ENCODE results near the gene TPRG1L. TPM values are rescaled to one million over a fixed set of nuclear protein-coding genes. Genes with fewer than 3 reads are reported as not detected.

TPRG1L gene
- total RNA-seq, 1 experiment from 2014 or later = 22.5 TPM

DNA sequence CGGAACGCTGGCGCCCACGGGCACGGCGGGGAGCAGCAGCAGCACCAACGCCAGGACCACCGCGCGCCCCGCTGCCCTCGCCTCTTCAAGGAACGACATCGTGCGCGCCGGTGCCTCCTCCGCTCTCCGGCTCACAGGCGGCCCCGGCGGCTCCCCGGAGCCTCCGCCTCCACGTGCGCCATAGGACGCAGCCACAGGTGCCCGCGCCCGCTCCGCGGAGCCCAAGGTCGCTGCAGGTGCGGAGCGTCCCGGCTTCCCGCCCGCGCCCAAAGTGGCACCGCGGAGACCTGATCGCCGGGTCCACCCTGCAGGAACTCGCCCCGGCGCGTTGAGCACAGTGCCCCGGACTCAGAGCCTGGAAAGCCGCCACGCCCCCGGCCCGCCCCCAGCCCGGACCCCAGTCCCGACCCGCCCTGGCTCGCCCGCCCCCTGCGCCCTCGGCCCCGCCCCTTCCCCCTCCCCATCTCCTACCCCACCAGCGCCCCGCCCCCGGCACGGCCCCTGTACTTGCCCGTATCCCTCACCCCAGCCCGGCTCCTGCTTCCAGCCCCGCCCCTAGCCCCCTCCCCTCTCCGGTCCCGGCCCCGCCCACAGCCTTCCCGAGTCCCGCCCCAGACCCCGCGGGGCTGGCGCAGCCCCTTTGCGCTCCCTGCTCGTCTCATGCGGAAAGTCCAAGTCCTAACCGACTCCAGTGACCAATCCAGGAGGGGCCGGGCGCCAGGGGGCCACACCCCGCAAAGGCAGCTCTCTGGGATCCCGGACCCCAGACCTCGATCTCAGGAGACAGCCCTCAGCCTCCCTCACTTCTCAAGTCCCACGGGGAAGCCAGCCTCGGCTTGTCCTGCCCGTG, 13.4 kb upstream of the TPRG1L start, which contains the start of gene MEGF6:
TSS of gene MEGF6 (minus strand) at position 339 of the 850 bp plus-strand sequence. CDS start at position 99, 240 bp downstream.
- TF ChIP-seq CTCF (IDR thresholded peaks at IDR 0.05; ENCODE audit: unreplicated experiment) = no peak
- H3K27ac Mint-ChIP-seq (ENCODE audit: unreplicated experiment) = no peak within 1 kb of the TSS
- H3K4me1 Mint-ChIP-seq (ENCODE audit: low read depth, unreplicated experiment) = peaks cover 33% of the 10 kb centered on the region
- no peaks in the 10 kb centered on the region for H3K9me3 Mint-ChIP-seq (ENCODE audit: low read depth, unreplicated experiment)
- no TSS peak for BruUV-seq (replicated peaks)
- peak; percentile 89 for DNase-seq
- H3K4me3 Mint-ChIP-seq (ENCODE audit: low read depth, unreplicated experiment) = peak within 1 kb of the TSS; percentile 79
- CTCF ChIA-PET = no interaction called here
- H3K27me3 Mint-ChIP-seq (ENCODE audit: unreplicated experiment) = no peaks in the 10 kb centered on the region
- peaks cover 31% of the 10 kb centered on the region for H3K36me3 Mint-ChIP-seq (ENCODE audit: insufficient read depth, unreplicated experiment)
- intact Hi-C loops (cut with micrococcal nuclease; ENCODE audit: unreplicated experiment) = no loop called here

- peaks cover 33% of the 10 kb centered on the region for H3K4me1 Mint-ChIP-seq (ENCODE audit: low read depth, unreplicated experiment)
- H3K4me3 Mint-ChIP-seq (ENCODE audit: low read depth, unreplicated experiment) = peak overlapping the region; percentile 79
- DNase-seq = no peak
- H3K27me3 Mint-ChIP-seq (ENCODE audit: unreplicated experiment) = no peaks in the 10 kb centered on the region
- no peak for TF ChIP-seq CTCF (IDR thresholded peaks at IDR 0.05; ENCODE audit: unreplicated experiment)
- BruUV-seq (replicated peaks) = no TSS peak
- intact Hi-C loops (cut with micrococcal nuclease; ENCODE audit: unreplicated experiment) = no loop called here
- H3K9me3 Mint-ChIP-seq (ENCODE audit: low read depth, unreplicated experiment) = no peaks in the 10 kb centered on the region
- CTCF ChIA-PET = no interaction called here
- peaks cover 31% of the 10 kb centered on the region for H3K36me3 Mint-ChIP-seq (ENCODE audit: insufficient read depth, unreplicated experiment)
- no peak overlapping the region for H3K27ac Mint-ChIP-seq (ENCODE audit: unreplicated experiment)
These were observed 12.7 kb upstream of the TPRG1L start for GRCh38 chr1:3612123-3612522.

DNA sequence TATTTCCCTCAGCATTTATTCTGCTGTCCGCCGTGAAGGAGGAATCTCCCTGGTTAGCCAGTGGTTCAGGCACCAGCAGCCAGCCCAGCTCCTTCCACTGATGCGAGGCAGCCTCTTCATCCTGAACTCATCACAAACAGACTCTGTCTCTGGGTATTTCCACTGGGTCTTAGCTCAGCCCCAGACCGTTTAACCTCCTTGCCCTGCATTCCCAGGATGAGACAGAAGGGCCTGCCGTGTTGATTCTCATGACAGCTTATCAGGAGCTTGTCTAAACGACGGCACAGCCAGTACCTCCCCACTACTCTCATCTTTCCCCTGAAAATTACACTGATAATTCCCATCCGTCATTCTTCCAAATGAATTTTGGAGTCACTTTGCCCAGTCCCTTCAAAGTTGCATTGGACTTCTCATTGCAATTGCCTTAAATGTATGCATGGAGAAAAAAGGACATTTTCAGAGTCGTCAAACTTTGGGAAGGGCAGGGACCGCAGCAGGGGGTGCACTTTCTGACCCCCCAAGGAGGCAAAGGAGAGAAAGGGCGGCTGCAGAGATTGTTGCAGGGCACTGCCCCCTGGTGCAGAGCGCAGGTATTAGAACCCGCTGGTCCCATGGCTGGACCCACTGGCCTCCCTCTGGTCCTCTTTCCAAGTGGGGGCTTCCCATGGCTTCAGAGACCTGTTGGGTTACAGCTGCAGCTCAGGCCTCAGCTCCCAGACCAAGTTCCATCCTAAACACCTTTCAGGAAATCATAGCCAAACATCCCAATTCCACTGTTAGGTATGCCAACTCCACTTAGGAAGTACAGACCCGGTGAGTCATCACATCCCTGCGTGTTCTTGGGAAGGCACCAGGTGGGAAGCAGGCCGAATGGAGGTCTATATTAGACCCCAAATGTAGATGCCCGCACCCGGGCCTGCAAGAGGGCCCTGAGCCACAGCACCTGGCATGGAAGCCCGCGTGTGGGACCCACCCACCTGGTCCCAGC, 9.8 kb upstream of the TPRG1L start:
- peak; percentile 56 for DNase-seq
- CTCF ChIA-PET = interaction anchor here (0.9 to 1.2 kb wide), 2 partner anchors 26 to 122 kb away, joined by 3 read pairs; no protein-coding TSS in a partner anchor
- intact Hi-C loops (cut with micrococcal nuclease; ENCODE audit: unreplicated experiment) = loop anchor here (1.0 to 2.0 kb wide), 2 partner anchors 26 to 50 kb away; no protein-coding TSS in a partner anchor
- peak; percentile 57 for TF ChIP-seq CTCF (IDR thresholded peaks at IDR 0.05; ENCODE audit: unreplicated experiment)
- no TSS peak for BruUV-seq (replicated peaks)
- Mint-ChIP-seq H3K4me1 (ENCODE audit: low read depth, unreplicated experiment) (peaks cover 33% of the 10 kb centered on the region), H3K27me3 (ENCODE audit: unreplicated experiment) (no peaks in the 10 kb centered on the region), H3K36me3 (ENCODE audit: insufficient read depth, unreplicated experiment) (peaks cover 31% of the 10 kb centered on the region), H3K4me3 (ENCODE audit: low read depth, unreplicated experiment) (no peak overlapping the region), H3K9me3 (ENCODE audit: low read depth, unreplicated experiment) (no peaks in the 10 kb centered on the region), H3K27ac (ENCODE audit: unreplicated experiment) (peak overlapping the region; percentile 12)

- H3K27ac Mint-ChIP-seq (ENCODE audit: unreplicated experiment) = no peak overlapping the region
- H3K4me1 Mint-ChIP-seq (ENCODE audit: low read depth, unreplicated experiment) = peaks cover 33% of the 10 kb centered on the region
- H3K9me3 Mint-ChIP-seq (ENCODE audit: low read depth, unreplicated experiment) = no peaks in the 10 kb centered on the region
- BruUV-seq (replicated peaks) = no TSS peak
- H3K27me3 Mint-ChIP-seq (ENCODE audit: unreplicated experiment) = no peaks in the 10 kb centered on the region
- CTCF ChIA-PET = no interaction called here
- DNase-seq = no peak
- no peak overlapping the region for H3K4me3 Mint-ChIP-seq (ENCODE audit: low read depth, unreplicated experiment)
- intact Hi-C loops (cut with micrococcal nuclease; ENCODE audit: unreplicated experiment) = no loop called here
- peaks cover 19% of the 10 kb centered on the region for H3K36me3 Mint-ChIP-seq (ENCODE audit: insufficient read depth, unreplicated experiment)
- no peak for TF ChIP-seq CTCF (IDR thresholded peaks at IDR 0.05; ENCODE audit: unreplicated experiment)
These were observed 8.0 kb upstream of the TPRG1L start for GRCh38 chr1:3616861-3617260.

All from Calu3 (cell line).